PC-3 (cell line): ENCODE measurements around the gene ZNF518B. TPM values are rescaled to one million over a fixed set of nuclear protein-coding genes. Genes with fewer than 3 reads are reported as not detected.

Experiments
- ATAC-seq: fragments of 200-7000 bp; cut with Tn5 transposase; 2 replicates; pipeline ENCODE4 v1.9.1; 2020; ENCODE audit warnings: mild to moderate bottlenecking, moderate library complexity
- BruUV-seq: library from RNA; stranded (reverse); fragments of 400-500 nt; replicated peaks from 2 replicates; lab custom pipeline; 2021; lab: Mats Ljungman, UMichigan
- CTCF ChIA-PET: fragments of 300-600 bp; sonication (Branson Sonifier 250); formaldehyde crosslinking; loops from one replicate; lab custom pipeline; 2022; ENCODE audit warnings: antibody characterized with exemption; lab: Charles Lee
- POLR2A ChIA-PET: fragments of 300-600 bp; sonication (Branson Sonifier 250); formaldehyde crosslinking; loops from one replicate; lab custom pipeline; 2022; ENCODE audit warnings: antibody characterized with exemption; ENCODE audit not compliant: unreplicated experiment; lab: Charles Lee
- DNase-seq: peaks from one replicate; pipeline ENCODE4 v3.0.0-alpha.2; 2015
- H2AFZ ChIP-seq: fragments of 300-600 bp; sonication (generic); 2 replicates; pipeline ENCODE4 v1.6.0; 2016; ENCODE audit warnings: antibody characterized with exemption, low read length
- H3F3A ChIP-seq: fragments of 300-600 bp; sonication (generic); one replicate; pipeline ENCODE4 v1.6.0; 2017; ENCODE audit warnings: antibody characterized with exemption, low read length, control low read depth, mild to moderate bottlenecking; ENCODE audit not compliant: unreplicated experiment
- H3K27ac ChIP-seq: fragments of 300-600 bp; sonication (generic); 2 replicates; pipeline ENCODE4 v1.5.1; 2016; ENCODE audit warnings: mild to moderate bottlenecking, low read length
- H3K27me3 ChIP-seq: fragments of 300-600 bp; sonication (generic); 2 replicates; pipeline ENCODE4 v1.6.1; 2016; ENCODE audit warnings: low read length, mixed read lengths
- H3K36me3 ChIP-seq: fragments of 300-600 bp; sonication (generic); 2 replicates; pipeline ENCODE4 v1.6.1; 2016; ENCODE audit warnings: low read depth, mixed run types, low read length, mixed read lengths
- H3K4me1 ChIP-seq: fragments of 300-600 bp; sonication (generic); 2 replicates; pipeline ENCODE4 v1.5.1; 2016; ENCODE audit warnings: low read length; ENCODE audit not compliant: insufficient read depth
- H3K4me2 ChIP-seq: fragments of 300-600 bp; sonication (generic); 2 replicates; pipeline ENCODE4 v1.6.0; 2016; ENCODE audit warnings: low read length
- H3K4me3 ChIP-seq: fragments of 300-600 bp; sonication (generic); 2 replicates; pipeline ENCODE4 v1.5.1; 2016; ENCODE audit warnings: mild to moderate bottlenecking, low read length, mixed read lengths
- H3K79me2 ChIP-seq: fragments of 300-600 bp; sonication (generic); 2 replicates; pipeline ENCODE4 v1.6.1; 2017; ENCODE audit warnings: low read length, mixed read lengths
- H3K9ac ChIP-seq: fragments of 300-600 bp; sonication (generic); 2 replicates; pipeline ENCODE4 v1.6.0; 2016; ENCODE audit warnings: mild to moderate bottlenecking, low read length
- H3K9me2 ChIP-seq: fragments of 300-600 bp; sonication (generic); replicated peaks from 2 replicates; pipeline ENCODE4 v1.6.1; 2016; ENCODE audit warnings: mixed run types, low read length, mixed read lengths
- H3K9me3 ChIP-seq: fragments of 300-600 bp; sonication (generic); 2 replicates; pipeline ENCODE4 v1.6.1; 2016; ENCODE audit warnings: low read length, mixed read lengths
- H4K20me1 ChIP-seq: fragments of 300-600 bp; sonication (generic); 2 replicates; pipeline ENCODE4 v1.6.1; 2016; ENCODE audit warnings: low read length, mixed read lengths
- CTCF ChIP-seq: fragments of 300-600 bp; sonication (generic); conservative IDR thresholded peaks from 2 replicates; pipeline ENCODE4 v1.5.1; 2017; ENCODE audit warnings: antibody characterized with exemption, low read depth, mild to moderate bottlenecking, low read length
- EZH2 ChIP-seq: fragments of 300-600 bp; sonication (generic); IDR thresholded peaks from one replicate; pipeline ENCODE4 v1.6.1; 2017; ENCODE audit warnings: antibody characterized with exemption, mild to moderate bottlenecking, low read length; ENCODE audit not compliant: unreplicated experiment
- EZH2phosphoT487 ChIP-seq: fragments of 300-600 bp; sonication (generic); IDR thresholded peaks from 2 replicates; pipeline ENCODE4 v1.6.1; 2018; ENCODE audit warnings: mild to moderate bottlenecking, antibody characterized with exemption, low read length, borderline replicate concordance
- intact Hi-C: fragments of 100-400 bp; cut with micrococcal nuclease; formaldehyde crosslinking; loops from 2 replicates; pipeline ENCODE4 v1.9.0; 2023
- total RNA-seq: library from RNA; depleted of rRNA; stranded (reverse); fragments of >200 nt; gene quantifications from 2 replicates; pipeline ENCODE4 v1.2.3, GENCODE V29; 2014

Gene ZNF518B
- total RNA-seq, 1 experiment from 2014 or later, result 16.2 TPM

GRCh38 chr4:10421344-10422055 is 35.7 kb downstream of the ZNF518B start:
- Histone ChIP-seq H3K27ac (no peak overlapping the region), H4K20me1 (no peaks in the 10 kb centered on the region), H3K79me2 (no peaks in the 10 kb centered on the region), H2AFZ (no peak overlapping the region), H3F3A (no peaks in the 10 kb centered on the region), H3K4me3 (no peak overlapping the region), H3K9me3 (no peaks in the 10 kb centered on the region), H3K27me3 (no peaks in the 10 kb centered on the region), H3K36me3 (no peaks in the 10 kb centered on the region), H3K9me2 (no peaks in the 10 kb centered on the region), H3K9ac (no peak overlapping the region), H3K4me1 (no peaks in the 10 kb centered on the region), H3K4me2 (no peak overlapping the region)
- ATAC-seq (no peak), DNase-seq (peak; percentile 7)
- intact Hi-C loops, result no loop called here
- TF ChIP-seq EZH2 (no peak), EZH2phosphoT487 (no peak), CTCF (no peak)
- ChIA-PET POLR2A (no interaction called here), CTCF (no interaction called here)
- BruUV-seq, result no TSS peak

- Histone ChIP-seq H4K20me1 (no peaks in the 10 kb centered on the region), H3K4me1 (no peaks in the 10 kb centered on the region), H3K9ac (no peak overlapping the region), H3K4me3 (no peak overlapping the region), H3K4me2 (no peak overlapping the region), H2AFZ (no peak overlapping the region), H3K9me2 (no peaks in the 10 kb centered on the region), H3K36me3 (no peaks in the 10 kb centered on the region), H3K9me3 (no peaks in the 10 kb centered on the region), H3F3A (no peaks in the 10 kb centered on the region), H3K27ac (no peak overlapping the region), H3K79me2 (no peaks in the 10 kb centered on the region), H3K27me3 (no peaks in the 10 kb centered on the region)
- POLR2A ChIA-PET, result no interaction called here
- no TSS peak for BruUV-seq
- CTCF ChIA-PET, result no interaction called here
- DNase-seq (no peak), ATAC-seq (no peak)
- no peak for TF ChIP-seq CTCF
- TF ChIP-seq EZH2, result no peak
- no peak for TF ChIP-seq EZH2phosphoT487
- intact Hi-C loops, result no loop called here
Observed at GRCh38 chr4:10417740-10418139, 39.5 kb downstream of the ZNF518B start.

GRCh38 chr4:10416441-10416840 is 40.8 kb downstream of the ZNF518B start:
- intact Hi-C loops, result no loop called here
- no peaks in the 10 kb centered on the region for H3K9me2 ChIP-seq
- no peak overlapping the region for H3K4me2 ChIP-seq
- H3F3A ChIP-seq, result no peaks in the 10 kb centered on the region
- no peak overlapping the region for H3K27ac ChIP-seq
- TF ChIP-seq CTCF, result no peak
- TF ChIP-seq EZH2phosphoT487, result no peak
- no peak for TF ChIP-seq EZH2
- DNase-seq, result no peak
- H3K9ac ChIP-seq, result no peak overlapping the region
- H3K79me2 ChIP-seq, result no peaks in the 10 kb centered on the region
- ATAC-seq, result no peak
- H3K27me3 ChIP-seq, result no peaks in the 10 kb centered on the region
- POLR2A ChIA-PET, result no interaction called here
- H2AFZ ChIP-seq, result no peak overlapping the region
- CTCF ChIA-PET, result no interaction called here
- no peaks in the 10 kb centered on the region for H3K36me3 ChIP-seq
- H4K20me1 ChIP-seq, result no peaks in the 10 kb centered on the region
- no peaks in the 10 kb centered on the region for H3K9me3 ChIP-seq
- no peak overlapping the region for H3K4me3 ChIP-seq
- no peaks in the 10 kb centered on the region for H3K4me1 ChIP-seq
- BruUV-seq, result no TSS peak
